SK-N-SH treated with all-trans-retinoic acid at 6 μM for 48 hours (cell line): ENCODE measurements around the gene DLG2.

ENCODE experiments used
- SNAI2 ChIP-seq: fragments of 250-450 bp; sonication (Bioruptor Pico); IDR thresholded peaks from 2 replicates; pipeline ENCODE4 v1.5.0; 2020; ENCODE audit warnings: mild to moderate bottlenecking, moderate library complexity
- TF ChIP-seq, protein P1 (sequence below): fragments of 250-450 bp; sonication (Bioruptor Pico); IDR thresholded peaks from 2 replicates; pipeline ENCODE4 v1.8.0; 2020; ENCODE audit warnings: mild to moderate bottlenecking, moderate library complexity, borderline replicate concordance

DNA sequence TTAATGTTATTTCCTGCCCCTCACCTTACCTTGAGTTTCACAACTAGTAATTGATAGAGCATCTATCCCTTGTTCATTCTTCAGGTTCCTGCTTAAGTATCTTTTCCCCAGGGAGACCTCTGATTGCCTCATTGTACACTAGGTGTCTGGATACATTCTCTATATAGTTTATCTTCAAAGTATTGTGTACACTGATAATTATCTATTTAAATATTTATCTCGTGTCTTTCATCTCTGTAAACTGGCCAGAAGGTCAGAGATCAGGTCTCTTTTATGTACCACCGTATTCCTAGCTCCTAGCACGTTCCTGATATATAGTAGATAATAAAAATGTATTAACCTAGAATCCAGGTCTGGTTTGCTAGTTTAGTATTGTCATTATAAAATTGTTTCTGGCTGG lies 7.6 kb upstream of the DLG2 start:
- TF ChIP-seq, protein P1, sequence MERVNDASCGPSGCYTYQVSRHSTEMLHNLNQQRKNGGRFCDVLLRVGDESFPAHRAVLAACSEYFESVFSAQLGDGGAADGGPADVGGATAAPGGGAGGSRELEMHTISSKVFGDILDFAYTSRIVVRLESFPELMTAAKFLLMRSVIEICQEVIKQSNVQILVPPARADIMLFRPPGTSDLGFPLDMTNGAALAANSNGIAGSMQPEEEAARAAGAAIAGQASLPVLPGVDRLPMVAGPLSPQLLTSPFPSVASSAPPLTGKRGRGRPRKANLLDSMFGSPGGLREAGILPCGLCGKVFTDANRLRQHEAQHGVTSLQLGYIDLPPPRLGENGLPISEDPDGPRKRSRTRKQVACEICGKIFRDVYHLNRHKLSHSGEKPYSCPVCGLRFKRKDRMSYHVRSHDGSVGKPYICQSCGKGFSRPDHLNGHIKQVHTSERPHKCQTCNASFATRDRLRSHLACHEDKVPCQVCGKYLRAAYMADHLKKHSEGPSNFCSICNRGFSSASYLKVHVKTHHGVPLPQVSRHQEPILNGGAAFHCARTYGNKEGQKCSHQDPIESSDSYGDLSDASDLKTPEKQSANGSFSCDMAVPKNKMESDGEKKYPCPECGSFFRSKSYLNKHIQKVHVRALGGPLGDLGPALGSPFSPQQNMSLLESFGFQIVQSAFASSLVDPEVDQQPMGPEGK (CRISPR knock-in tag), result no peak
- TF ChIP-seq SNAI2 (CRISPR knock-in tag), result no peak
